Large intestine (tissue), 3 donors: ENCODE measurements around the gene SLC6A3. TPM values are rescaled to one million over a fixed set of nuclear protein-coding genes. Genes with fewer than 3 reads are reported as not detected.

Experiments used
- DNase-seq, 2 donors: peaks; one replicate each; pipeline versions ENCODE4 v3.0.0 to v3.0.0-alpha.2; 2013
- H3K27ac ChIP-seq: one replicate; pipeline ENCODE4 v1.5.1; 2013; ENCODE audit warnings: low read length
- H3K27me3 ChIP-seq: 2 replicates; pipeline ENCODE4 v1.6.1; 2013; ENCODE audit warnings: low read length; ENCODE audit not compliant: control insufficient read depth, insufficient read depth
- H3K36me3 ChIP-seq: 2 replicates; pipeline ENCODE4 v1.6.1; 2013; ENCODE audit warnings: low read length; ENCODE audit not compliant: control insufficient read depth, insufficient read depth
- H3K4me1 ChIP-seq: one replicate; pipeline ENCODE4 v1.6.1; 2013; ENCODE audit warnings: low read length; ENCODE audit not compliant: control insufficient read depth, insufficient read depth
- H3K4me3 ChIP-seq: one replicate; pipeline ENCODE4 v1.5.1; 2013; ENCODE audit warnings: low read length
- H3K9me3 ChIP-seq: one replicate; pipeline ENCODE4 v1.6.1; 2013; ENCODE audit warnings: mild to moderate bottlenecking, low read depth, low read length, moderate library complexity; ENCODE audit not compliant: control insufficient read depth
- WGBS: methylation state at CpG from one replicate; pipeline ENCODE4 v1.1.5; 2013; ENCODE audit warnings: low lambda C conversion rate; ENCODE audit not compliant: insufficient coverage; 5-methylcytosine and 5-hydroxymethylcytosine counted together
- polyA plus RNA-seq: library from polyadenylated mRNA; unstranded; fragments of 120-200 nt; gene quantifications from one replicate; pipeline ENCODE4 v1.2.1, GENCODE V29; 2013

SLC6A3 gene
- polyA plus RNA-seq, 1 donor: 0.13 TPM

GRCh38 chr5:1405121-1405520, 40.1 kb downstream of the SLC6A3 start:
- Histone ChIP-seq H3K36me3 (no peaks in the 10 kb centered on the region), H3K27me3 (peaks cover 5% of the 10 kb centered on the region), H3K27ac (no peak overlapping the region), H3K9me3 (no peaks in the 10 kb centered on the region), H3K4me3 (no peak overlapping the region), H3K4me1 (no peaks in the 10 kb centered on the region)
- DNase-seq: no peak
- no CpG with 5 or more reads among the region's 19 CpGs for WGBS

- no peak for DNase-seq
- no CpG with 5 or more reads among the region's 12 CpGs for WGBS
- H3K36me3 ChIP-seq: no peaks in the 10 kb centered on the region
- H3K9me3 ChIP-seq: no peaks in the 10 kb centered on the region
- no peak overlapping the region for H3K4me3 ChIP-seq
- no peak overlapping the region for H3K27ac ChIP-seq
- H3K4me1 ChIP-seq: no peaks in the 10 kb centered on the region
- peaks cover 8% of the 10 kb centered on the region for H3K27me3 ChIP-seq
These were observed 41.2 kb downstream of the SLC6A3 start for GRCh38 chr5:1404062-1404461.

- no peak overlapping the region for H3K4me3 ChIP-seq
- no peaks in the 10 kb centered on the region for H3K36me3 ChIP-seq
- H3K9me3 ChIP-seq: no peaks in the 10 kb centered on the region
- no peak overlapping the region for H3K27ac ChIP-seq
- WGBS: no CpG with 5 or more reads among the region's 24 CpGs
- peaks cover 8% of the 10 kb centered on the region for H3K27me3 ChIP-seq
- H3K4me1 ChIP-seq: no peaks in the 10 kb centered on the region
- DNase-seq: no peak
These were observed 42.5 kb downstream of the SLC6A3 start for GRCh38 chr5:1402611-1403255.

- no peak for DNase-seq
- no peaks in the 10 kb centered on the region for H3K9me3 ChIP-seq
- WGBS: no CpG with 5 or more reads among the region's 14 CpGs
- H3K4me3 ChIP-seq: no peak overlapping the region
- peaks cover 8% of the 10 kb centered on the region for H3K27me3 ChIP-seq
- H3K27ac ChIP-seq: no peak overlapping the region
- no peaks in the 10 kb centered on the region for H3K4me1 ChIP-seq
- no peaks in the 10 kb centered on the region for H3K36me3 ChIP-seq
These were observed 43.6 kb downstream of the SLC6A3 start for GRCh38 chr5:1401536-1402138.

GRCh38 chr5:1400936-1401335, 44.3 kb downstream of the SLC6A3 start:
- no peak for DNase-seq
- no peaks in the 10 kb centered on the region for H3K9me3 ChIP-seq
- H3K27ac ChIP-seq: no peak overlapping the region
- no peaks in the 10 kb centered on the region for H3K4me1 ChIP-seq
- WGBS: no CpG with 5 or more reads among the region's 12 CpGs
- no peak overlapping the region for H3K4me3 ChIP-seq
- H3K27me3 ChIP-seq: peaks cover 15% of the 10 kb centered on the region
- no peaks in the 10 kb centered on the region for H3K36me3 ChIP-seq

- H3K4me1 ChIP-seq: no peaks in the 10 kb centered on the region
- H3K9me3 ChIP-seq: no peaks in the 10 kb centered on the region
- no peaks in the 10 kb centered on the region for H3K36me3 ChIP-seq
- peaks cover 21% of the 10 kb centered on the region for H3K27me3 ChIP-seq
- H3K4me3 ChIP-seq: no peak overlapping the region
- H3K27ac ChIP-seq: no peak overlapping the region
- no peak for DNase-seq
- WGBS: no CpG with 5 or more reads among the region's 17 CpGs
These were observed 44.9 kb downstream of the SLC6A3 start for GRCh38 chr5:1400211-1400855.

- Histone ChIP-seq H3K27me3 (peaks cover 24% of the 10 kb centered on the region), H3K4me1 (no peaks in the 10 kb centered on the region)
These were observed 45.5 kb downstream of the SLC6A3 start for GRCh38 chr5:1399737-1400136.

GRCh38 chr5:1396293-1396816, 48.9 kb downstream of the SLC6A3 start:
- Histone ChIP-seq H3K27me3 (peaks cover 45% of the 10 kb centered on the region), H3K27ac (no peak overlapping the region), H3K4me1 (no peaks in the 10 kb centered on the region), H3K4me3 (no peak overlapping the region), H3K9me3 (no peaks in the 10 kb centered on the region), H3K36me3 (no peaks in the 10 kb centered on the region)
- no CpG with 5 or more reads among the region's 18 CpGs for WGBS
- no peak for DNase-seq

More at GRCh38 chr5:1399737-1400136, 45.5 kb downstream of the SLC6A3 start:
- no peak for DNase-seq
- Histone ChIP-seq H3K9me3 (no peaks in the 10 kb centered on the region), H3K4me3 (no peak overlapping the region), H3K27ac (no peak overlapping the region), H3K36me3 (no peaks in the 10 kb centered on the region)
- no CpG with 5 or more reads among the region's 11 CpGs for WGBS

- no peak for DNase-seq
- no peaks in the 10 kb centered on the region for H3K36me3 ChIP-seq
- no peaks in the 10 kb centered on the region for H3K9me3 ChIP-seq
- H3K27me3 ChIP-seq: peaks cover 51% of the 10 kb centered on the region
- H3K4me3 ChIP-seq: no peak overlapping the region
- no peaks in the 10 kb centered on the region for H3K4me1 ChIP-seq
- 100% methylated on average over 1 of the region's 32 CpGs for WGBS
- H3K27ac ChIP-seq: no peak overlapping the region
These were observed 50.1 kb downstream of the SLC6A3 start for GRCh38 chr5:1394881-1395860.
